Activated naive CD4-positive, alpha-beta T cell treated with anti-CD3 and anti-CD28 coated beads, Interleukin-2, amount 10 ng/mL, durations not matched to agents 7 days and 5 days (primary cell): Measurements from ENCODE around the gene ZBTB22.
"Not testable (repeated sequence)": the region's sequence is repeated elsewhere in the genome, so short reads cannot be mapped to it uniquely, and the experiment has no call there.

ENCODE experiments used
- CTCF ChIA-PET: fragments of 350-600 bp; sonication (Branson Sonifier 250); formaldehyde crosslinking; loops from one replicate; lab custom pipeline; 2021; ENCODE audit warnings: antibody characterized with exemption; lab: Charles Lee
- DNase-seq: peaks from one replicate; pipeline ENCODE4 v3.0.0-alpha.2; 2020
- H3K27ac Mint-ChIP-seq: one replicate; pipeline ENCODE4 v1.8.0; 2021; ENCODE audit warnings: mild to moderate bottlenecking, moderate library complexity, mixed read lengths
- H3K27me3 Mint-ChIP-seq: one replicate; pipeline ENCODE4 v1.8.0; 2021; ENCODE audit warnings: mild to moderate bottlenecking, mixed read lengths
- H3K36me3 Mint-ChIP-seq: one replicate; pipeline ENCODE4 v1.8.0; 2021; ENCODE audit warnings: mixed read lengths
- H3K4me1 Mint-ChIP-seq: one replicate; pipeline ENCODE4 v1.8.0; 2021; ENCODE audit warnings: mixed read lengths
- H3K4me3 Mint-ChIP-seq: one replicate; pipeline ENCODE4 v1.8.0; 2021; ENCODE audit warnings: mild to moderate bottlenecking, moderate library complexity, mixed read lengths
- H3K9me3 Mint-ChIP-seq: one replicate; pipeline ENCODE4 v1.8.0; 2021; ENCODE audit warnings: mixed read lengths

Gene ZBTB22

GRCh38 chr6:33276864-33277662 lies 40.5 kb downstream of the ZBTB22 start, which contains the start of gene B3GALT4:
TSS of gene B3GALT4 (plus strand) at chr6:33277123. CDS start at chr6:33277420, 297 bp downstream.
- peaks cover 78% of the 10 kb centered on the region for H3K4me1 Mint-ChIP-seq
- peak within 1 kb of the TSS; percentile 91 for H3K4me3 Mint-ChIP-seq
- peak; percentile 85 for DNase-seq
- CTCF ChIA-PET = interaction anchor here (0.6 to 2.4 kb wide), 8 partner anchors 22 to 300 kb away, joined by 3 to 15 read pairs (median 5); partner anchors contain the start of gene RGL2
- H3K27me3 Mint-ChIP-seq = peaks cover 4% of the 10 kb centered on the region
- H3K27ac Mint-ChIP-seq = peak within 1 kb of the TSS; percentile 97
- peaks cover 65% of the 10 kb centered on the region for H3K36me3 Mint-ChIP-seq
- no peaks in the 10 kb centered on the region for H3K9me3 Mint-ChIP-seq

- Mint-ChIP-seq H3K36me3 (peaks cover 63% of the 10 kb centered on the region), H3K4me1 (peaks cover 77% of the 10 kb centered on the region), H3K4me3 (peak overlapping the region; percentile 91), H3K27ac (peak overlapping the region; percentile 92), H3K27me3 (peaks cover 4% of the 10 kb centered on the region), H3K9me3 (no peaks in the 10 kb centered on the region)
- peak; percentile 11 for DNase-seq
- CTCF ChIA-PET = interaction anchor here (1.3 to 2.4 kb wide), 4 partner anchors 23 to 149 kb away, joined by 3 to 15 read pairs (median 8); partner anchors contain the start of gene RGL2
These were observed 41.0 kb downstream of the ZBTB22 start for GRCh38 chr6:33276581-33276863.

- H3K27ac Mint-ChIP-seq = peak overlapping the region; percentile 92
- CTCF ChIA-PET = interaction anchor here (1.3 to 2.4 kb wide), 4 partner anchors 23 to 150 kb away, joined by 3 to 15 read pairs (median 8); partner anchors contain the start of gene RGL2
- H3K36me3 Mint-ChIP-seq = peaks cover 60% of the 10 kb centered on the region
- not testable (repeated sequence) for H3K27me3 Mint-ChIP-seq, H3K9me3 Mint-ChIP-seq
- H3K4me3 Mint-ChIP-seq = peak overlapping the region; percentile 91
- H3K4me1 Mint-ChIP-seq = peaks cover 77% of the 10 kb centered on the region
- DNase-seq = peak; percentile 21
These were observed 41.6 kb downstream of the ZBTB22 start for GRCh38 chr6:33275795-33276580.

GRCh38 chr6:33273924-33274902 lies 43.3 kb downstream of the ZBTB22 start:
- H3K27me3 Mint-ChIP-seq = peaks cover 4% of the 10 kb centered on the region
- H3K4me3 Mint-ChIP-seq = peak overlapping the region; percentile 94
- no peaks in the 10 kb centered on the region for H3K9me3 Mint-ChIP-seq
- peak overlapping the region; percentile 98 for H3K27ac Mint-ChIP-seq
- H3K4me1 Mint-ChIP-seq = peaks cover 80% of the 10 kb centered on the region
- DNase-seq = peak; percentile 10
- CTCF ChIA-PET = no interaction called here
- H3K36me3 Mint-ChIP-seq = peaks cover 54% of the 10 kb centered on the region

- CTCF ChIA-PET = interaction anchor here (1.2 kb wide), 1 partner anchor 71 kb away, joined by 4 read pairs; no protein-coding TSS in a partner anchor
- peak overlapping the region; percentile 98 for H3K27ac Mint-ChIP-seq
These were observed 44.2 kb downstream of the ZBTB22 start for GRCh38 chr6:33273129-33273923.

GRCh38 chr6:33272275-33273128 lies 45.0 kb downstream of the ZBTB22 start:
- CTCF ChIA-PET = interaction anchor here (0.9 to 1.2 kb wide), 3 partner anchors 18 to 72 kb away, joined by 3 to 4 read pairs (median 3); no protein-coding TSS in a partner anchor
- peaks cover 64% of the 10 kb centered on the region for H3K4me1 Mint-ChIP-seq

More at GRCh38 chr6:33273129-33273923, 44.2 kb downstream of the ZBTB22 start:
- peak; percentile 8 for DNase-seq
- Mint-ChIP-seq H3K4me3 (peak overlapping the region; percentile 94), H3K9me3 (no peaks in the 10 kb centered on the region), H3K4me1 (peaks cover 71% of the 10 kb centered on the region), H3K27me3 (peaks cover 4% of the 10 kb centered on the region), H3K36me3 (peaks cover 54% of the 10 kb centered on the region)

GRCh38 chr6:33271468-33272274 lies 45.9 kb downstream of the ZBTB22 start, which contains the start of the genes RPS18 and VPS52:
TSS of gene RPS18 (plus strand) at chr6:33272075. CDS start at chr6:33272120, 45 bp downstream.
TSS of gene VPS52 (minus strand) at chr6:33271876. CDS start at chr6:33271675, 201 bp downstream.
- CTCF ChIA-PET = interaction anchor here (0.9 to 1.9 kb wide), 5 partner anchors 17 to 146 kb away, joined by 3 to 5 read pairs (median 4); partner anchors contain the start of gene CUTA
- Mint-ChIP-seq H3K27ac (peak within 1 kb of the TSS; percentile 98), H3K4me1 (peaks cover 60% of the 10 kb centered on the region)

More at GRCh38 chr6:33272275-33273128, 45.0 kb downstream of the ZBTB22 start:
- peak overlapping the region; percentile 98 for H3K27ac Mint-ChIP-seq
- no peak for DNase-seq
- H3K36me3 Mint-ChIP-seq = peaks cover 57% of the 10 kb centered on the region
- H3K9me3 Mint-ChIP-seq = no peaks in the 10 kb centered on the region
- H3K27me3 Mint-ChIP-seq = peaks cover 4% of the 10 kb centered on the region
- H3K4me3 Mint-ChIP-seq = peak overlapping the region; percentile 94

GRCh38 chr6:33271117-33271467 lies 46.5 kb downstream of the ZBTB22 start:
- H3K27ac Mint-ChIP-seq = peak overlapping the region; percentile 98
- H3K9me3 Mint-ChIP-seq = no peaks in the 10 kb centered on the region
- peaks cover 55% of the 10 kb centered on the region for H3K4me1 Mint-ChIP-seq
- peaks cover 59% of the 10 kb centered on the region for H3K36me3 Mint-ChIP-seq
- H3K27me3 Mint-ChIP-seq = no peaks in the 10 kb centered on the region
- peak overlapping the region; percentile 94 for H3K4me3 Mint-ChIP-seq
- DNase-seq = no peak
- CTCF ChIA-PET = interaction anchor here (1.1 to 1.9 kb wide), 4 partner anchors 19 to 147 kb away, joined by 3 to 5 read pairs (median 4); partner anchors contain the start of gene CUTA

More at GRCh38 chr6:33271468-33272274, 45.9 kb downstream of the ZBTB22 start, which contains the start of the genes RPS18 and VPS52:
- DNase-seq = peak; percentile 95
- Mint-ChIP-seq H3K36me3 (peaks cover 59% of the 10 kb centered on the region), H3K9me3 (no peaks in the 10 kb centered on the region), H3K4me3 (peak within 1 kb of the TSS; percentile 94), H3K27me3 (no peaks in the 10 kb centered on the region)
